ENCODE results near the gene LRMDA.

The LRMDA gene

GRCh38 chr10:76124280-76124679 is 692.9 kb downstream of the LRMDA start:
- TF ChIP-seq EP300 (IDR thresholded peaks at IDR 0.05; ENCODE audit: borderline replicate concordance) (no peak), CREB1 (IDR thresholded peaks at IDR 0.05; ENCODE audit: low read depth) (no peak), USF1 (IDR thresholded peaks at IDR 0.05) (no peak), FOXM1 (IDR thresholded peaks at IDR 0.05; ENCODE audit: borderline replicate concordance, low read depth) (no peak), NFIC (IDR thresholded peaks at IDR 0.05) (no peak), TEAD4 (IDR thresholded peaks at IDR 0.05) (no peak), TCF12 (IDR thresholded peaks at IDR 0.05; ENCODE audit: low read depth) (no peak), TAF1 (IDR thresholded peaks at IDR 0.05; ENCODE audit: low read depth) (no peak), CEBPB (IDR thresholded peaks at IDR 0.05) (no peak), EGR1 (IDR thresholded peaks at IDR 0.05) (no peak), RAD21 (IDR thresholded peaks at IDR 0.05; ENCODE audit: low read depth) (no peak), REST (IDR thresholded peaks at IDR 0.05; ENCODE audit: low read depth) (no peak), YY1 (IDR thresholded peaks at IDR 0.05; ENCODE audit: low read depth) (no peak), MAX (IDR thresholded peaks at IDR 0.05) (no peak)

- TF ChIP-seq CEBPB (IDR thresholded peaks at IDR 0.05) (no peak), REST (IDR thresholded peaks at IDR 0.05; ENCODE audit: low read depth) (no peak), CREB1 (IDR thresholded peaks at IDR 0.05; ENCODE audit: low read depth) (no peak), EP300 (IDR thresholded peaks at IDR 0.05; ENCODE audit: borderline replicate concordance) (no peak), FOXM1 (IDR thresholded peaks at IDR 0.05; ENCODE audit: borderline replicate concordance, low read depth) (no peak), TAF1 (IDR thresholded peaks at IDR 0.05; ENCODE audit: low read depth) (no peak), TEAD4 (IDR thresholded peaks at IDR 0.05) (no peak)
These were observed 694.5 kb downstream of the LRMDA start for GRCh38 chr10:76125900-76126299.

GRCh38 chr10:76126607-76127527 is 695.4 kb downstream of the LRMDA start:
- TF ChIP-seq CREB1 (IDR thresholded peaks at IDR 0.05; ENCODE audit: low read depth) (no peak), YY1 (IDR thresholded peaks at IDR 0.05; ENCODE audit: low read depth) (no peak), TAF1 (IDR thresholded peaks at IDR 0.05; ENCODE audit: low read depth) (no peak), EP300 (IDR thresholded peaks at IDR 0.05; ENCODE audit: borderline replicate concordance) (no peak), TEAD4 (IDR thresholded peaks at IDR 0.05) (no peak), USF1 (IDR thresholded peaks at IDR 0.05) (no peak), REST (IDR thresholded peaks at IDR 0.05; ENCODE audit: low read depth) (no peak), CEBPB (IDR thresholded peaks at IDR 0.05) (no peak), MAX (IDR thresholded peaks at IDR 0.05) (no peak), RAD21 (IDR thresholded peaks at IDR 0.05; ENCODE audit: low read depth) (no peak)

GRCh38 chr10:76127984-76128589 is 696.7 kb downstream of the LRMDA start:
- TF ChIP-seq MAX (IDR thresholded peaks at IDR 0.05) (no peak), TAF1 (IDR thresholded peaks at IDR 0.05; ENCODE audit: low read depth) (no peak)

All from Ishikawa (cell line).